Psoas muscle (tissue), 8 donors: ENCODE measurements around the gene TBRG4. TPM values are rescaled to one million over a fixed set of nuclear protein-coding genes. Genes with fewer than 3 reads are reported as not detected.

Source experiments
- ATAC-seq, 4 donors: fragments of 200-7000 bp; cut with Tn5 transposase; one replicate each; pipeline ENCODE4 v1.9.1; 2020; ENCODE audit warnings: moderate library complexity in 3 of 4, mild to moderate bottlenecking in 2 of 4
- DNase-seq, 2 donors: peaks; one replicate each; pipeline ENCODE4 v3.0.0-alpha.2; 2020
- H3K27ac ChIP-seq: fragments of 200-600 bp; one replicate; pipeline ENCODE4 v1.8.0; 2022
- H3K27me3 ChIP-seq, 3 donors: fragments of 200-600 bp in 1 of 3; one replicate each; pipeline versions ENCODE4 v1.6.1 to v1.8.0; 2013 to 2022; ENCODE audit warnings: low read length in 2 of 3, mild to moderate bottlenecking in 2 of 3, moderate library complexity in 1 of 3; ENCODE audit not compliant: insufficient read depth in 3 of 3
- H3K36me3 ChIP-seq, 2 donors: fragments of 200-600 bp in 1 of 2; one replicate each; pipeline versions ENCODE4 v1.6.1 to v1.8.0; 2013 to 2022; ENCODE audit warnings: low read depth in 1 of 2, mild to moderate bottlenecking in 1 of 2, moderate library complexity in 1 of 2; ENCODE audit not compliant: insufficient read depth in 1 of 2
- H3K4me1 ChIP-seq: fragments of 200-600 bp; one replicate; pipeline ENCODE4 v1.8.0; 2022
- H3K4me3 ChIP-seq: fragments of 200-600 bp; one replicate; pipeline ENCODE4 v1.8.0; 2022; ENCODE audit warnings: mild to moderate bottlenecking
- H3K9me3 ChIP-seq: fragments of 200-600 bp; one replicate; pipeline ENCODE4 v1.8.0; 2022
- WGBS, 3 donors: extraction: QIAGEN DNeasy Blood & Tissue Kit; methylation state at CpG; one replicate each; pipeline versions ENCODE4 v1.1.6 to v1.1.7; 2013; 5-methylcytosine and 5-hydroxymethylcytosine counted together
- intact Hi-C, 2 donors: fragments of 100-400 bp; cut with DNase I; formaldehyde crosslinking; loops; one replicate each; pipeline versions ENCODE4 v1.11.0 to v1.14.2; 2022
- polyA plus RNA-seq, 3 donors: library from polyadenylated mRNA; stranded (reverse); fragments of 200-250 nt; gene quantifications; one replicate each; pipeline ENCODE4 v1.2.3, GENCODE V29; 2013
- total RNA-seq, 4 donors: library from RNA; stranded (reverse); fragmentation: NEBNext Ultra II Directional in 2 of 4; extraction: Animal tissue kit (Norgen Biotek cat#: 25700) in 2 of 4; gene quantifications; one replicate each; pipeline versions ENCODE4 v1.2.1 to v1.2.4, GENCODE V29; 2021 to 2023
- TF ChIP-seq, protein P1 (sequence below): fragments of 200-600 bp; IDR thresholded peaks from one replicate; pipeline ENCODE4 v1.8.0; 2022; ENCODE audit warnings: antibody characterized with exemption
- donor health status: healthy with polysubstance abuse.
- donor health status: DM: no; HTN: no; CAD: no; lungs with moderate emphysema.
- donor health status: Bipolar disorder and iron deficiency.
- donor health status: healthy.
- donor health status: DM: yes; HTN: yes; CAD: no.
- donor health status: DM: no; HTN: no; CAD: no.
- donor health status: DM: no; HTN: no; CAD: no.
- donor health status: DM: yes; HTN: yes; CAD: no.

Gene TBRG4
- total and polyA plus RNA-seq, 7 donors = 70.9 to 195 (median 91.6) TPM

DNA sequence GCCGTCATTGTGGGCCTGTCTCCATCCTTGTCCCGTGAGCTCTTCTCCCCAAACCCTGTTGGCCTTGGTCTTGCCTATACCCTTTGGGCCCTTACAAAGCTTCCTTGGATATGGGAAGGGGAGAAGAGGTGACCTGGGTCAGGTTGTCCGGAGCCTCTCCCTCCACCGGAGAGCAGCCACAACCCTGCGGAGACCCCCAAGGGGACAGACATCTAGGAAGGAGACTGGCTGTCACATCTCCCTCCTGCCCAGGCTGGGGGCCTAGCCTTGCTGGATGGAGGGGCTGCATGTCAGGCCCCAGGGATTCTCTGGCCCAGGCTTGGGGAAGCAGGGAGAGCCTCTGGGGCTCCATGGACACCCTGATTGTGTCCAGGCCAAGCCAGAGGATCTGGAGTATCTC is 34.6 kb downstream of the TBRG4 start:
- H3K4me3 ChIP-seq = no peak overlapping the region
- no peak for DNase-seq
- ATAC-seq = no peak
- intact Hi-C loops = no loop called here
- 85 to 95% (median 89%) methylated on average over 5 of the region's 5 CpGs for WGBS, 3 donors
- H3K27ac ChIP-seq = no peak overlapping the region
- TF ChIP-seq, protein P1, sequence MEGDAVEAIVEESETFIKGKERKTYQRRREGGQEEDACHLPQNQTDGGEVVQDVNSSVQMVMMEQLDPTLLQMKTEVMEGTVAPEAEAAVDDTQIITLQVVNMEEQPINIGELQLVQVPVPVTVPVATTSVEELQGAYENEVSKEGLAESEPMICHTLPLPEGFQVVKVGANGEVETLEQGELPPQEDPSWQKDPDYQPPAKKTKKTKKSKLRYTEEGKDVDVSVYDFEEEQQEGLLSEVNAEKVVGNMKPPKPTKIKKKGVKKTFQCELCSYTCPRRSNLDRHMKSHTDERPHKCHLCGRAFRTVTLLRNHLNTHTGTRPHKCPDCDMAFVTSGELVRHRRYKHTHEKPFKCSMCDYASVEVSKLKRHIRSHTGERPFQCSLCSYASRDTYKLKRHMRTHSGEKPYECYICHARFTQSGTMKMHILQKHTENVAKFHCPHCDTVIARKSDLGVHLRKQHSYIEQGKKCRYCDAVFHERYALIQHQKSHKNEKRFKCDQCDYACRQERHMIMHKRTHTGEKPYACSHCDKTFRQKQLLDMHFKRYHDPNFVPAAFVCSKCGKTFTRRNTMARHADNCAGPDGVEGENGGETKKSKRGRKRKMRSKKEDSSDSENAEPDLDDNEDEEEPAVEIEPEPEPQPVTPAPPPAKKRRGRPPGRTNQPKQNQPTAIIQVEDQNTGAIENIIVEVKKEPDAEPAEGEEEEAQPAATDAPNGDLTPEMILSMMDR = no peak
- peaks cover 0 to 60% of the 10 kb centered on the region in 2 donors for H3K36me3 ChIP-seq
- H3K4me1 ChIP-seq = no peaks in the 10 kb centered on the region
- H3K9me3 ChIP-seq = no peaks in the 10 kb centered on the region
- no peaks in the 10 kb centered on the region for H3K27me3 ChIP-seq

DNA sequence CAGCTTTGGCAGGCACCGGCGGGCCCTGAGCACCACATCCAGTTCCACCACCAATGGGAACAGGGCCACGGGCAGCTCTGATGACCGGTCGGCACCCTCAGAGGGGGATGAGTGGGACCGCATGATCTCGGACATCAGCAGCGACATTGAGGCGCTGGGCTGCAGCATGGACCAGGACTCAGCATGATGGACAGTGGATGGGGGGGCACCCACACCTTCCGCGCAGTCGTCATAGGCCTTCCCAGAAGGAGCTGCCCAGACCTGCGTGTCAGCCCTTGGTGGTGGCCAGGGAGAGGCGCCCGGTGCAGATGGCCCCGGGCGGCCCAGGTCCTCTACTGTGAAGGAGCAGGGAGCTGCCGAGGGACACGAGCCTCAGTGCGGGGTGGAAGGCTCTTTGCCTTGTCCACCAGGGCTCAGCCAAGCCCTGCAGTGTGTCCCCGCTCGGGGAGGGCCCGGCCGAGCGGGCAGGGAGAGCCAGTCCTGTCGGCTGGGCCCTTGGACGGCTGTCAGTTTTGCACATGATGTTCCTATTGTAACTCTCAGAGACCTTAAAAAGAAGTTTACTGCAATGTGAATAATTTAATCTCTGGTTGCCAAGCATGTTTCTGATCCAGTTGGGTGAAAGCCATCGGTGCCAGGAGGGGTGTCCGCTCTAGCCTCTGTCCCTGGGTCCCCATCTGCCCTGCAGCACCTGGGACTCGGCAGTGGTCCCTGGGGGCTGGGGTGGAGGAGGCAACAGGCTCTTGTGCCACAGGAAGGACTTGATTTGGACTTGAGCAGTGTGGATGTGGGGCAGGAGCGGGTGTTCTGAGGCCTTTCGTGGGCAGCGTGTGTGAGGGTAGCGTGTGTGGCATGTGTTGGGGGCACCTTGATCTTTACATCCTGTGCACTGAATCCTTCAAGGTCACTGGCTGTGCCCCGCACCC is 35.4 kb downstream of the TBRG4 start:
- no peaks in the 10 kb centered on the region for H3K9me3 ChIP-seq
- H3K27ac ChIP-seq = no peak overlapping the region
- no peaks in the 10 kb centered on the region for H3K4me1 ChIP-seq
- H3K36me3 ChIP-seq = peaks cover 0 to 68% of the 10 kb centered on the region in 2 donors
- WGBS, 3 donors = 90 to 92% (median 92%) methylated on average over 33 to 35 of the region's 35 CpGs
- TF ChIP-seq, protein P1 = no peak
- intact Hi-C loops = no loop called here
- no peaks in the 10 kb centered on the region for H3K27me3 ChIP-seq
- DNase-seq (no peak), ATAC-seq (no peak)
- no peak overlapping the region for H3K4me3 ChIP-seq

DNA sequence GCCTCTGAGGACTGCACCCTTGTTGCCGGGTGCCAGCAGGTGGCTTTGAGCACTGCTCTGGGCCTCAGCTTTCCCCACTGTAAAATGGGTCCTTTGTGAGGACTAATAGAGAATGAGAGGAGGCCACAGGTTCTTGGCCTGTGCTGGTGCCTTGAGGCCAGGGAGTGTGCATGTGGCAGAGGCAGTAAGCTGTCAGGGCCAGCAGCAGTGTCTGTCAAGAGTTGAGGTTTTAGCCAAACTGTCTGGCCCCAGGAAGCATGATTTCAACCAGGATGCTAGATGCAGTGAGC is 36.2 kb downstream of the TBRG4 start:
- H3K4me1 ChIP-seq = no peaks in the 10 kb centered on the region
- H3K27me3 ChIP-seq = no peaks in the 10 kb centered on the region
- WGBS, 3 donors = 82 to 92% (median 87%) methylated on average over 1 of the region's 1 CpG
- DNase-seq (no peak), ATAC-seq (no peak)
- intact Hi-C loops = no loop called here
- H3K27ac ChIP-seq = no peak overlapping the region
- H3K4me3 ChIP-seq = no peak overlapping the region
- H3K36me3 ChIP-seq = peaks cover 0 to 76% of the 10 kb centered on the region in 2 donors
- TF ChIP-seq, protein P1 = no peak
- no peaks in the 10 kb centered on the region for H3K9me3 ChIP-seq

DNA sequence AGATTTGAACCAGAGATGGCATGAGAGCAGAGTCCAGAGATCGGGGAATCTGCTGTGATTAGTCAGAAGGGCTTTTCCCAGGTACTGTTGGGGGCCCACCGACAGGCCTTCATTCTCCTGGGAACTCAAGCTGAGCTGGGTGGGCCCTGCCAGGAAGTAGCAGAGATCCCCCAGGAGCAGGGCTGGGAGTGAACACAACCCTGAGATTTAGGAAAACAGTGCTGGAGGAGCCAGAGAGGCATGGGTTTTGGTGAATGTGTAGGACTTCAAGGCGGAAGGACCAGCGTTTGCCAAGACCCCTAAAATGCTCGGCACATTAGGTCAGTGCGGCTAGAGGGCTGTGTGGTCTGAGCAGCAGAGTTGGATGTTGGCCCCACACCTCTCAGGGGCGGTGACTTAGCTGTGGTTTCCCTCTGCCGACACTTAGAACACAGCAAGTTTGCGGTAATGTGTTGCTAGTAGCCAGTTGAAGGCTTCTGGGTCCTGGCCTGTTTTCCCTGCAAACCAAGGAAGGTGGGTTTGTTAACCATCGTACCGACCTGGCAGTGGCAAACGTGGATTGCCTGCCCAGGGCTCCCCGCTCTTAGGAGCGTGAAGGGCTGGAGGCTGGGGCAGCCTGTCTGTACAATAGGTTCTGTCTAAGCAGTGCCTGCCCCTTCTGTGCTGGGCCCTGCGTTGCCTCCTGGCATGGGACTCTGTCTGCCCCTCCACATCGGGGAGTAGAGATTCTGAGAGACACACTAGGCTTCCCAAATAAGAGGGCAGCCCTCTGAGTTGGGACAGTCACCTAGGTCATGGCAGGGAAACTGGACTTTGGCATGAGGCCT is 36.8 kb downstream of the TBRG4 start:
- TF ChIP-seq, protein P1 = no peak
- intact Hi-C loops = no loop called here
- 85 to 90% (median 90%) methylated on average over 16 of the region's 16 CpGs for WGBS, 3 donors
- no peak for DNase-seq
- Histone ChIP-seq H3K4me1 (no peaks in the 10 kb centered on the region), H3K27me3 (no peaks in the 10 kb centered on the region), H3K27ac (no peak overlapping the region), H3K36me3 (peaks cover 0 to 82% of the 10 kb centered on the region in 2 donors), H3K9me3 (no peaks in the 10 kb centered on the region), H3K4me3 (no peak overlapping the region)
- ATAC-seq = no peak
